ENCODE results near the gene RACK1.
"Not testable (repeated sequence)": the region's sequence is repeated elsewhere in the genome, so short reads cannot be mapped to it uniquely, and the experiment has no call there.

RACK1 gene

DNA sequence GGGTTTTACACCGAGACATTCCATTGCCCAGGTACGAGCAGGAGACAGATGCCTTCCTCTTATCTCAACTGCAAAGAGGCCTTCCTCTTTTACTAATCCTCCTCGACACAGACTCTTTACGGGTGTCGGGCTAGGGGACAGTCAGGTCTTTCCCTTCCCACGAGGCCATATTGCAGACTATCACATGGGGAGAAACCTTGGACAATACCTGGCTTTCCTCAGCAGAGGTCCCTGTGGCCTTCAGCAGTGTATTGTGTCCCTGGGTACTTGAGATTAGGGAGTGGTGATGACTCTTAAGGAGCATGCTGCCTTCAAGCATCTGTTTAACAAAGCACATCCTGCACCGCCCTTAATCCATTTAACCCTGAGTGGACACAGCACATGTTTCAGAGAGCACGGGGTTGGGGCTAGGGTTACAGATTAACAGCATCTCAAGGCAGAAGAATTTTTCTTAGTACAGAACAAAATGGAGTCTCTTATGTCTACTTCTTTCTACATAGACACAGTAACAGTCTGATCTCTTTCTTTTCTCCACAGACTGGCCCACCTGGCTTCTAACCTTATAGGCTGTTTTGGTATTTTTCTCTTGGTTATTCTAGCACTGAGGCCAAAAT lies 23.7 kb upstream of the RACK1 start:
- not testable (repeated sequence) for ATAC-seq (ENCODE audit: low read depth); H3K4me3 Mint-ChIP-seq; H3K9me3 Mint-ChIP-seq; H3K4me1 Mint-ChIP-seq; H3K36me3 Mint-ChIP-seq; H3K27ac Mint-ChIP-seq; H3K27me3 Mint-ChIP-seq
- peak in 1 of 2 donors; percentile 0 for DNase-seq (ENCODE audit: low spot score in 2 of 2)

DNA sequence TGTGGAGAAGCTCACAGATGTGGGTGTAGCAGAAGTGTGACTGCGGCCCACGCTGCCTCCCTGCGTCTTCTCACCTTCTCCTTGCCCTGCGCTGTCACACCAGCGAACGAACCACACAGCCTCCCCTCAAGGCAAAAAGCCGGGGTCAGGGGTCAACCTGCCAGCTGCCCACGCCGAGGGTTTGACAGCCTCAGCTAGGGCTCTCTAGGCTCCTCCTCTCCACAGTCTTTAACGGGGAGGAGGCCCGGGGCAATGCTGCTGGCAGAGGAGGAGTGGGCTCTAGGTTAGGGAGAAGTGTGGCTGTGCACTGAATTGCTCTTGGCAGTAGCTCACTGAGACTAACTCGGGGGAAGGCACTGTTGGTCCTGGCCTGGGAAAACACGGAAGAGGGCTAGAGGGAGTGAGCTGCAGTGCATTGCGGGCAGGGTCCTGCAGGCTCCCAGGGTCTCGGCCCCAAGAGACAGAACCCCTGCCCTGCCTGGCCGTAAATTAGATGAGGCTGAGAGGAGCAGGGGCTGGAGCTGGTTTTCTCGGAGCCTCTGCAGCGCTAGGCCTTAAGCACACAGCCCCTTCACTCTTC lies 21.5 kb upstream of the RACK1 start:
- no peaks in the 10 kb centered on the region for H3K9me3 Mint-ChIP-seq
- DNase-seq (ENCODE audit: low spot score in 2 of 2) (no peak), ATAC-seq (ENCODE audit: low read depth) (no peak)
- peaks cover 9% of the 10 kb centered on the region for H3K4me1 Mint-ChIP-seq
- H3K4me3 Mint-ChIP-seq, result no peak overlapping the region
- H3K27ac Mint-ChIP-seq, result no peak overlapping the region
- peaks cover 9% of the 10 kb centered on the region for H3K36me3 Mint-ChIP-seq
- H3K27me3 Mint-ChIP-seq, result no peaks in the 10 kb centered on the region

DNA sequence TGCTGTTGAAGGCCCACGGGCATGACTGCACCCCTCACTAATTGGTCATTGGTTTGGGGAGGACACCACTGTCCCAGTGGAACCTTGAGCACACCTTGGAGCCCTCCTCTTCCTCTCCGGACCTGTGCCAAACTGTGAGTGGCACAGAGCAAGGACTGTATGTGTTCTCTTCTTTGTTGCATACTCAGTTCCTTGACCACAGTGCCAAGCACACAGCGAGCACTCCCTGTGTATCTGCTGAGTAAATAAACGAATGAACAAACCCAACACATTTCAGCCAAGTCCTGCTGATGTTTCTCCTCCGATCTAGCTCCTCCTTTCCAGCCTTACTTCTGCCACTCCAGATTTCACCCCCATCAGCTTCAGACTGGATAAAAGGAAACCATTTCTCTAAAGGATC lies 19.9 kb upstream of the RACK1 start:
- Mint-ChIP-seq H3K4me3 (no peak overlapping the region), H3K36me3 (peaks cover 9% of the 10 kb centered on the region)

DNA sequence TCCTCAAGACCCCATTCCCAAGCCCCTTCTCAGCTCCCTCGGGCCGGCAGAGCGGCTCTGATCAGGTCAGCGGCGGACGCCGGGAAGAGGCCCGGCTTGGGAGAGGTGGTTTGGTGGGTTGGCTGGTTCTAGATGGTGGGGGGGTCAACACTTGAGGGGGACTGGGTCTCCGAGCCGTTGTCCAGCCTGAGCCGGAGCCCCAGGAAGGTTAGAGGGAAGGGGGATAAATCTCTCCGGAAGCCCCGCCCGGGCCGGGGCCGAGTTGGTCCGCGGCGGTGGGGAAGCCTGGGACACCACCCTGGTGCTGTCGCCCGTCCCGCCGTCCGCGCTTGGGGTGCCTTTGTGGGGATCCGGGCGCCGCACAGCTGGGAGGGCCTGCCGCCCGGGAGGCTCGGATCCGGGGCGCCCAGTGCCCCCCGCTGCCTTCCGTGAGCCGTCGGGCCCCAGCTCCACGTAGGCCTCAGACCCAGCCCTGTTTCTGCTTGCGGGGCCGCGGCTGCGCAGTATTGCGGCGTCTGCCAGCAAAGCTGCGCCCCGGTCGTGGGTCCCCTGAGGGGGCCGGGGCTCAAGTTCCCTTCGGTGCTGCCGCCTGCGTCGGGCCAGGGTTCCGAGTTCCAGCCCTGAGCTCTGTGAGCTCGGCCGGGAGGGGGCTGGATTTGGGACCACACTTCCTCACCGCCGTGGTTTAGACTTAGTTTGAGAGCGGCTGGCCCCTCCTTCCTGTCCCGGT lies 17.8 kb upstream of the RACK1 start:
- ATAC-seq (ENCODE audit: low read depth) (peak; percentile 63), DNase-seq (ENCODE audit: low spot score in 2 of 2) (peak; percentile 70 to 81)
- Mint-ChIP-seq H3K4me1 (peaks cover 24% of the 10 kb centered on the region), H3K4me3 (peak overlapping the region; percentile 96), H3K27ac (peak overlapping the region; percentile 90), H3K36me3 (peaks cover 9% of the 10 kb centered on the region), H3K27me3 (no peaks in the 10 kb centered on the region), H3K9me3 (no peaks in the 10 kb centered on the region)

More for the DNA sequence above, 19.9 kb upstream of the RACK1 start:
- DNase-seq (ENCODE audit: low spot score in 2 of 2) (no peak), ATAC-seq (ENCODE audit: low read depth) (no peak)
- no peaks in the 10 kb centered on the region for H3K9me3 Mint-ChIP-seq
- H3K27me3 Mint-ChIP-seq, result no peaks in the 10 kb centered on the region
- peaks cover 23% of the 10 kb centered on the region for H3K4me1 Mint-ChIP-seq
- H3K27ac Mint-ChIP-seq, result no peak overlapping the region

DNA sequence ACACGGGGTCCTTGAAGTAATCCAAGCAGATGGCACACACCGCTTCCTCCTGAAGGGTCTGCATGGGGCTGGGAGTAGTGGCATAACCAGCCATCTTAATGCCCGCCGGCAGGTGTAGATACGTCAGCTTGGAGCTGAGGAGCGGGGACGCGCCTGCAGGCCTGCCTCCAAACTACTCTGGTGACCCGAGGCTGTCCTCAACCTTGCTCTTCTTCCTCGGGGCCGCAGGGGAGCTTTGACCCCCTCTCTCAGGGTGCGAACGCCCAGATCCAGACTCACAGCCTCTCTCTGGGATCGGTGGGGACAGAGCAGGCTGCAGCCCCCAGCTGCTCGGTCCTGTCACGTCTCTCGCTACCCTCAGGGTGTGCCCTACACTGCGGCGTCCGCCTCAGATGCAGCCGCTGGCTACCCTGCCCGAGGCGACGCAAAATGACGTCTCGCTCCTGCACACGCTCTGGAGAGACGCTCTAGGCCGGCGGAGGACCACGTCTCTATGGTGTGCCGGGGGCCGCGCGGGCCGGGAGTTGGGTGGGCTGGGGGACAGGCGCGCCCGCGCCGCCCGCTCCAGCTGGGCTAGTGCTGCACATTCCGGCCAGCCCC lies 17.1 kb upstream of the RACK1 start, which contains the start of gene TRIM52:
TSS of gene TRIM52 (minus strand) at position 424 of the 600 bp plus-strand sequence. CDS start at position 94, 330 bp downstream.
- no peaks in the 10 kb centered on the region for H3K27me3 Mint-ChIP-seq
- H3K36me3 Mint-ChIP-seq, result peaks cover 8% of the 10 kb centered on the region
- H3K4me1 Mint-ChIP-seq, result peaks cover 27% of the 10 kb centered on the region
- H3K4me3 Mint-ChIP-seq, result peak within 1 kb of the TSS; percentile 96
- peak within 1 kb of the TSS; percentile 90 for H3K27ac Mint-ChIP-seq
- no peaks in the 10 kb centered on the region for H3K9me3 Mint-ChIP-seq
- peak; percentile 87 to 91 for DNase-seq (ENCODE audit: low spot score in 2 of 2)
- peak; percentile 82 for ATAC-seq (ENCODE audit: low read depth)

DNA sequence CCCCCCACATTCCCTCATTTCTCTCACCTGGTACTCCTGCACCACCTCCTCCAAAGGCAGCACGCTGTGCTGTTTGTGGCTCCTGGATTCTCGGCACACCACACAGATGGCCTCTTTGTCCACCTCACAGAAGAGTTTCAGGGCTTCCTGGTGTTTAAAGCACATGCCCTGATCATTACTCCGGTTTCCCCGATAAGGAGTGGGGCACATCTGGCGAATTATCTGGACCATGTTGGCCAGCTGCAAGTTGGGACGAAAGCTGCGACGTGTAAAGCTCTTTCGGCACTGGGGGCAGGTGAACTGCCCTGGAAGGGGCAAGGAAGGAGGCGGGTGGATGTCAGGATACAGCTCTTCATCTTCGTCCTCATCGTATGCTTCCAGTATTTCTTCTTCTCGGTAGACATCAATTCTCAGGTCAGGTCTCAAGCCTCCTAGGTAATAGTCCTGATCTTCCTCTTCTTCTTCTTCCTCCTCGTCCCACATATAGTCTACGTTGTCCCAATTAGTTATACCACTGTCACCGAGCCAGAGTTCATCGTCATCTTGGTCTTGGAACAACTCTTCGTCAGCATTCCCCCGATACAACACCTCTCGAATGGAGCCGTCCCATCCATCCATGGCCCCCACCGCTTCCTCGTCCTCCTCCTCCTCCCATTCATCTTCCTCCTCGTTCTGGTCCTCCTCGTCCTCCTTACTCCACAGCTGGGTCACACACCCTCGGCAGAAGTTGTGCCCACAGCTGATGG lies 16.4 kb upstream of the RACK1 start:
- ATAC-seq (ENCODE audit: low read depth) (no peak), DNase-seq (ENCODE audit: low spot score in 2 of 2) (no peak)

DNA sequence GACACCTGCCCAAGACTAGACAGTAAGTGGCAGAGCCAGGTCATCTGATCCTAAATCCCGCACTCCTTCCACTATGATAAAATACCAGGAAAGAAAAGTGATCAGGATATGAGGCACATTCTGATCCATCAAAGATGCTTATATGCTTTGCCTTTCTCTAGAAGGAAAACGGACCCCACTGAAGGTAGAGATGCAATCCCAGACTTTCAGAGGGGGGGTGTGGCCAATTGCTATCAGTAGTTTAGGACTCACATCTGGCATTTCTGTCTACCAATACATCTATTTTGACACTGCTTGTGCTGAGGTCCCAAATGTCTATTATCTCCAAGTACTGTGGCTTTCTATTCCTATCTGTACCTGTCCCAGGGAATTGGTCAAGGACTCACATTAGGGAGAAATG lies 15.6 kb upstream of the RACK1 start:
- H3K27ac Mint-ChIP-seq, result peak overlapping the region; percentile 90
- H3K9me3 Mint-ChIP-seq, result no peaks in the 10 kb centered on the region
- H3K4me1 Mint-ChIP-seq, result peaks cover 33% of the 10 kb centered on the region
- peaks cover 11% of the 10 kb centered on the region for H3K36me3 Mint-ChIP-seq
- ATAC-seq (ENCODE audit: low read depth) (no peak), DNase-seq (ENCODE audit: low spot score in 2 of 2) (no peak)
- no peaks in the 10 kb centered on the region for H3K27me3 Mint-ChIP-seq
- H3K4me3 Mint-ChIP-seq, result peak overlapping the region; percentile 96

More for the DNA sequence above, 16.4 kb upstream of the RACK1 start:
- no peaks in the 10 kb centered on the region for H3K9me3 Mint-ChIP-seq
- H3K27me3 Mint-ChIP-seq, result no peaks in the 10 kb centered on the region
- peaks cover 29% of the 10 kb centered on the region for H3K4me1 Mint-ChIP-seq
- peaks cover 8% of the 10 kb centered on the region for H3K36me3 Mint-ChIP-seq
- H3K4me3 Mint-ChIP-seq, result peak overlapping the region; percentile 96
- peak overlapping the region; percentile 90 for H3K27ac Mint-ChIP-seq

DNA sequence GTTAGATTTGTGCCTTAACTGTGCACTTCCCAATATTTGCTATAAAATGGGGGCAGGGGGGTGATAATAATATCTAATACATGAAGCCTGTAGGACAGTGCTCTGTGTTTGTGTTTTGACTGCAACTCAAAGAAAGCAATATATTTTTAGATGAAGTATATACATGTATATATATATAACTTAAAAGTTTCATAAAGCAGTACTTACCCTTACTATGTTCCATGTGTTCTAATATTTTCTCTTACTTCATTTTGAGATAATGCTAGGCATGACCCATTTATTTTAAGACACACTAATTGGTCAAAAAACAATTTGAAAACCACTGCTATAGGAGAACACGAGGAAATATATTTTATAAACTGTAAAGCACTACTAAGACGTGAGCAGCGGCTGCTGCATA lies 14.9 kb upstream of the RACK1 start:
- Mint-ChIP-seq H3K9me3 (no peaks in the 10 kb centered on the region), H3K4me1 (peaks cover 33% of the 10 kb centered on the region), H3K4me3 (peak overlapping the region; percentile 96), H3K36me3 (peaks cover 8% of the 10 kb centered on the region), H3K27ac (peak overlapping the region; percentile 90), H3K27me3 (no peaks in the 10 kb centered on the region)
- no peak for ATAC-seq (ENCODE audit: low read depth)
- no peak for DNase-seq (ENCODE audit: low spot score in 2 of 2)

DNA sequence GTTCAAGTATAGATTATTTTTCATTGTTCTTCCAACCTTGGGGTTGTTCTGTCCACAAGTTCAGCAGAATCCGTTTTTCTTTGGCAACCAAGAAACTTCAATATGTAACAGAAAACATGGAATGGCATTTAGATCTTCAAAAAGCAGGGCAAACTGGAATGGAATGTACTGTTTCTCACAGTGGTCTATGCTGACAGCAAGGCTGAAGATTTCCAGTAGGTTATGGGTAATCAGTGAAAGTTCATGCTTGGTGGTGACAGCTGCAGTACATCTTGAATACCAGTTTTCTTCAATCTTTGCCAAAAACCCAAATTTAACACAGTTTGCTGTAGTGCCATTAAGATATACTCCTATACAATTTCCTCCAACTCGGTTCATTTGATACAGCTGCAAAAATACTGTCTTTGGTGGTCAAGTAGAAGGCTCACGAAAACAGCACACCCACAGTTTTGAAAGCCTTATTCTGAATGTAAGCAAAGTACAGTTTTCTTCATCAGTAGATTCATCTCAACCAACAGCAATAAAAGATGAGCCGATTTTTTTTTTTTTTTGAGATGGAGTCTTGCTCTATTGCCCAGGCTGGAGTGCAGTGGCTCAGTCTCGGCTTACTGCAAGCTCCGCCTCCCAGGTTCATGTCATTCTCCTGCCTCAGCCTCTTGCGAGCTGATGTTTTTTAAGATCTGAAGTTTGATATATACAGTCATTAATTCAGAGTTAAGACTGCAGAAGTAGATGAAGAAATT lies 12.3 kb upstream of the RACK1 start:
- peak overlapping the region; percentile 20 for H3K27ac Mint-ChIP-seq
- no peak overlapping the region for H3K4me3 Mint-ChIP-seq
- H3K9me3 Mint-ChIP-seq, result no peaks in the 10 kb centered on the region
- H3K27me3 Mint-ChIP-seq, result no peaks in the 10 kb centered on the region
- ATAC-seq (ENCODE audit: low read depth), result no peak
- no peak for DNase-seq (ENCODE audit: low spot score in 2 of 2)
- peaks cover 38% of the 10 kb centered on the region for H3K4me1 Mint-ChIP-seq
- H3K36me3 Mint-ChIP-seq, result peaks cover 11% of the 10 kb centered on the region

DNA sequence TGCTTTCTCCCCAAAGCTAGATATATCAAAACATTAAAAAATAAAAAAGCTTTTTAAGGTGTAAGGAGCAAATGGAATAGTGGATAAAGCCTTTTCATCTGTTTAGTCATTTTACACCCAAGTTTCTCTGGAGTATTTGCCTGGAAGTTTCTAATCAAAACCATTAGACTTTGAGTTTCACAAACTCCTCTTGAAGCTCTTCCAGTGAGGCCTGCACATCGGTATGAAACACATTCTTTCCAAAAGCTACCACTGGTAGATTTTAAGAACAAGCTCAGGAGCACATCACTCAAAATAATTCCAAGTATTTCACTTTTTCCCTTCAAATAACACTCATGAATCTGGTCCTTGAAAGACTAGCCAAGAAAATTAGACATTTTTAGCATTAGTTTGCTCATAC lies 11.6 kb upstream of the RACK1 start:
- DNase-seq (ENCODE audit: low spot score in 2 of 2), result no peak
- Mint-ChIP-seq H3K4me1 (peaks cover 37% of the 10 kb centered on the region), H3K9me3 (no peaks in the 10 kb centered on the region), H3K4me3 (no peak overlapping the region), H3K36me3 (peaks cover 11% of the 10 kb centered on the region), H3K27ac (peak overlapping the region; percentile 20), H3K27me3 (no peaks in the 10 kb centered on the region)
- no peak for ATAC-seq (ENCODE audit: low read depth)

DNA sequence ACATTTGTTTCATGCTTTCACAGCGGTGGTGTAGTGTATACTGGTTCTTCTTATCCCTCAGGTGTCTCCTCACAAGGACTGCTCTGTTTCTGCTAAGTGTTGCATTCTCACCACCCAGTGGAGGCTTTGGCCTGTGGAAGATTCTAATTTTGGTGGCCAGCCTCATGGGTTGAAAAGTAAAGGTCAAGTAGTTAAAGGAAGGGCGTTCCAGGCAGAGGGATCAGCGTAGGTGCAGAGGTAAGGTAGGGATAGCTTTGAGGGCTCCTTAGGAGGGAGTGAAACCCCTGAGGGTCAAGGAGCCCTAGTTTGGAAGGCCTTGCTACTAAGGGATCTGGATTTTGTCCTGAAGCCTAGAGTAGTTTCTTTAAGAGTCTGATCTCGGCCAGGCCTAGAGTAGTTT lies 4.6 kb upstream of the RACK1 start:
- H3K4me1 Mint-ChIP-seq, result peaks cover 45% of the 10 kb centered on the region
- DNase-seq (ENCODE audit: low spot score in 2 of 2), result no peak

DNA sequence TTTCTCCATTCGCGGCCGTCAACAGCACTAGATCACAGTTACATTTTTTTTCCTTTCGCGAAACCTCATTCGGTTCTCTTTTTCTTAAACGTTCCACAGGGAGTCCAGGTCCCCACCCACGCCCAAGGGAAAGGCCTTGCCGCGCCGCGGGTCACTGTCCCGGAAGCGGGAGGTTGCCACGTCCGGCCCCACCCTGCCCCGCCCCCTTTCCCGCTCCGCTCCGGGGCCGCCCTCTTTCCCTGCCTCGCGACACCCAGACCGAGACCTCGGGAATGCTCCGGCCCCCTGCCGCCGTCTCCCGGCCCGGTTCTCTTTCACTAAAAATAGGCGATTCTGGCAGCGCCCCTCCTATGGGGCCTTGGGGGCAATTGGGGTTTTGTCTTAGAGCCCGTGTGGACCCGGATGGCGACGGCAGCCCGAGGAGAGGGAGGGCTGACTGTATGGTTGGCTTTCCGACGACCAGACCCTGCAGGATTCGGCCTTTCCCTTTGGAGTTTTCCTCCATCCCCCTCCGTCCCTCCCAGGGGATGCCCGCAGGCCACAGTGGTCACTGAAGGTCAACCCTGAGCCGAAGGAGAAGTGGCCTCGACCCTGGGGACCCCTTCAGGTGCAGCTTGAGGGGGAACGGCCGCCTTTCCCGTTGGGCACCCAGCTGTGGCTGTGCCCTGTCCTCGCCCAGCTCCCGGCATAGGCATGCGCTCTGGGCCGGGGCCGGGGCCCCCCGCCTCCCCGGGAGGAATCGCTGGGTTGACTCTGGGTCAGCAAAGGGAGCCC lies 2.8 kb upstream of the RACK1 start:
- Mint-ChIP-seq H3K27ac (peak overlapping the region; percentile 95), H3K9me3 (no peaks in the 10 kb centered on the region), H3K36me3 (peaks cover 7% of the 10 kb centered on the region), H3K4me1 (peaks cover 57% of the 10 kb centered on the region), H3K4me3 (peak overlapping the region; percentile 93), H3K27me3 (no peaks in the 10 kb centered on the region)
- ATAC-seq (ENCODE audit: low read depth) (peak; percentile 13), DNase-seq (ENCODE audit: low spot score in 2 of 2) (peak in 1 of 2 donors; percentile 51)

More for the DNA sequence above, 4.6 kb upstream of the RACK1 start:
- Mint-ChIP-seq H3K4me3 (peak overlapping the region; percentile 93), H3K9me3 (no peaks in the 10 kb centered on the region), H3K36me3 (no peaks in the 10 kb centered on the region), H3K27ac (peak overlapping the region; percentile 95), H3K27me3 (no peaks in the 10 kb centered on the region)
- ATAC-seq (ENCODE audit: low read depth), result no peak

Data from memory B cell (primary cell).